UCSD-AML1 (cell line): ENCODE results near the gene PABPN1.

Experiments
- DNase-seq: peaks from one replicate; lab custom pipeline; 2025; ENCODE audit not compliant: unreplicated experiment; lab: John Stamatoyannopoulos, UW

Gene PABPN1

GRCh38 chr14:23326491-23327332, 5.5 kb downstream of the PABPN1 start:
- no peak for DNase-seq

- peak; percentile 40 for DNase-seq
Observed at GRCh38 chr14:23327947-23328744, 6.9 kb downstream of the PABPN1 start.

- no peak for DNase-seq
Observed at GRCh38 chr14:23335623-23336022, 14.4 kb downstream of the PABPN1 start.

- no peak for DNase-seq
Observed at GRCh38 chr14:23339506-23340268, 18.4 kb downstream of the PABPN1 start.

GRCh38 chr14:23344481-23344880, 23.2 kb downstream of the PABPN1 start:
- no peak for DNase-seq

GRCh38 chr14:23345987-23346692, 24.9 kb downstream of the PABPN1 start:
- no peak for DNase-seq

- no peak for DNase-seq
Observed at GRCh38 chr14:23346693-23347405, 25.6 kb downstream of the PABPN1 start.

GRCh38 chr14:23347406-23348296, 26.4 kb downstream of the PABPN1 start:
- DNase-seq, result no peak

- no peak for DNase-seq
Observed at GRCh38 chr14:23348297-23348655, 27.0 kb downstream of the PABPN1 start.

GRCh38 chr14:23349156-23349845, 28.0 kb downstream of the PABPN1 start:
- no peak for DNase-seq

- DNase-seq, result no peak
Observed at GRCh38 chr14:23351681-23352505, 30.6 kb downstream of the PABPN1 start.

- no peak for DNase-seq
Observed at GRCh38 chr14:23352506-23353432, 31.5 kb downstream of the PABPN1 start, which contains the start of gene SLC22A17. SLC22A17 (minus strand) TSS chr14:23352887.

- no peak for DNase-seq
Observed at GRCh38 chr14:23353433-23353780, 32.1 kb downstream of the PABPN1 start.

GRCh38 chr14:23354990-23355389, 33.7 kb downstream of the PABPN1 start:
- DNase-seq, result no peak

GRCh38 chr14:23355871-23356435, 34.7 kb downstream of the PABPN1 start:
- DNase-seq, result no peak

GRCh38 chr14:23356662-23357061, 35.4 kb downstream of the PABPN1 start:
- no peak for DNase-seq
